BJ (cell line): Measurements from ENCODE around the gene DEFB132. TPM values are rescaled to one million over a fixed set of nuclear protein-coding genes. Genes with fewer than 3 reads are reported as not detected.

Experiments
- CTCF ChIA-PET: fragments of 350-600 bp; formaldehyde crosslinking; extraction: SDS; loops from one replicate; lab custom pipeline; 2021; ENCODE audit warnings: antibody characterized with exemption, inconsistent platforms; lab: Yijun Ruan, JAX
- POLR2A ChIA-PET: fragments of 300-600 bp; sonication (Branson Sonifier 250); formaldehyde crosslinking; extraction: SDS; loops from one replicate; lab custom pipeline; 2021; ENCODE audit warnings: antibody characterized with exemption; lab: Charles Lee
- DNase-seq: peaks from one replicate; pipeline ENCODE4 v3.0.0-alpha.2; 2011; ENCODE audit warnings: low read depth
- H3K27me3 ChIP-seq: 2 replicates; pipeline ENCODE4 v1.6.0; 2011; ENCODE audit warnings: low read length; ENCODE audit not compliant: control insufficient read depth, insufficient read depth
- H3K36me3 ChIP-seq: 2 replicates; pipeline ENCODE4 v1.5.1; 2011; ENCODE audit warnings: low read length; ENCODE audit not compliant: control insufficient read depth, insufficient read depth
- H3K4me3 ChIP-seq: 2 replicates; pipeline ENCODE4 v1.5.1; 2011; ENCODE audit warnings: low read depth, mild to moderate bottlenecking, control low read depth, low read length
- CTCF ChIP-seq: IDR thresholded peaks from 2 replicates; pipeline ENCODE4 v1.5.1; 2011; ENCODE audit warnings: low read depth, mild to moderate bottlenecking, control low read depth, inconsistent platforms, low read length, moderate library complexity; ENCODE audit not compliant: insufficient read depth
- polyA plus RNA-seq: library from polyadenylated mRNA; depleted of rRNA; stranded (reverse); fragments of >200 nt; gene quantifications from 2 replicates; pipeline ENCODE4 v1.2.3, GENCODE V29; 2011

Gene DEFB132
- polyA plus RNA-seq, 1 experiment = not detected

- CTCF ChIA-PET = interaction anchor here (0.7 kb wide), 1 partner anchor 23 kb away, joined by 4 read pairs; no protein-coding TSS in a partner anchor
- POLR2A ChIA-PET = no interaction called here
- no peak for DNase-seq
- H3K4me3 ChIP-seq = no peak overlapping the region
- TF ChIP-seq CTCF = no peak
- H3K27me3 ChIP-seq = no peaks in the 10 kb centered on the region
- H3K36me3 ChIP-seq = no peaks in the 10 kb centered on the region
Measured at GRCh38 chr20:288956-289692, 31.6 kb downstream of the DEFB132 start.

- POLR2A ChIA-PET = no interaction called here
- Histone ChIP-seq H3K36me3 (no peaks in the 10 kb centered on the region), H3K4me3 (peak overlapping the region; percentile 75), H3K27me3 (no peaks in the 10 kb centered on the region)
- no peak for TF ChIP-seq CTCF
- DNase-seq = no peak
- CTCF ChIA-PET = interaction anchor here (0.7 kb wide), 1 partner anchor 23 kb away, joined by 4 read pairs; no protein-coding TSS in a partner anchor
Measured at GRCh38 chr20:289693-290083, 32.2 kb downstream of the DEFB132 start.

GRCh38 chr20:290084-290831, 32.7 kb downstream of the DEFB132 start, which contains the start of gene C20orf96:
TSS of gene C20orf96 (minus strand) at chr20:290750. CDS start at chr20:290610, 140 bp downstream.
- POLR2A ChIA-PET = no interaction called here
- no peaks in the 10 kb centered on the region for H3K27me3 ChIP-seq
- no peaks in the 10 kb centered on the region for H3K36me3 ChIP-seq
- peak; percentile 74 for TF ChIP-seq CTCF
- peak within 1 kb of the TSS; percentile 75 for H3K4me3 ChIP-seq
- peak; percentile 68 for DNase-seq
- CTCF ChIA-PET = no interaction called here

GRCh38 chr20:294602-295001, 37.1 kb downstream of the DEFB132 start:
- Histone ChIP-seq H3K36me3 (no peaks in the 10 kb centered on the region), H3K4me3 (no peak overlapping the region), H3K27me3 (no peaks in the 10 kb centered on the region)
- no peak for DNase-seq
- ChIA-PET CTCF (no interaction called here), POLR2A (no interaction called here)
- TF ChIP-seq CTCF = no peak

- DNase-seq = no peak
- CTCF ChIA-PET = interaction anchor here (1.2 kb wide), 1 partner anchor 29 kb away, joined by 3 read pairs; no protein-coding TSS in a partner anchor
- H3K36me3 ChIP-seq = no peaks in the 10 kb centered on the region
- no peaks in the 10 kb centered on the region for H3K27me3 ChIP-seq
- POLR2A ChIA-PET = no interaction called here
- H3K4me3 ChIP-seq = no peak overlapping the region
- TF ChIP-seq CTCF = no peak
Measured at GRCh38 chr20:295804-296203, 38.3 kb downstream of the DEFB132 start.
